D721Med (cell line): ENCODE measurements around the gene SCAF4.

ENCODE experiments used
- DNase-seq: peaks from one replicate; pipeline ENCODE4 v3.0.0; 2011; ENCODE audit warnings: low spot score; ENCODE audit not compliant: insufficient read length
- FAIRE-seq: peaks from 2 replicates; lab custom pipeline; 2011; peaks lifted over from hg19 to GRCh38; lab: Jason Lieb, UNC
- CTCF ChIP-seq: IDR thresholded peaks from 2 replicates; pipeline ENCODE4 v1.5.1; 2012; ENCODE audit warnings: mild to moderate bottlenecking, control low read depth; ENCODE audit not compliant: insufficient read depth; ENCODE audit errors: missing control alignments

Gene SCAF4

DNA sequence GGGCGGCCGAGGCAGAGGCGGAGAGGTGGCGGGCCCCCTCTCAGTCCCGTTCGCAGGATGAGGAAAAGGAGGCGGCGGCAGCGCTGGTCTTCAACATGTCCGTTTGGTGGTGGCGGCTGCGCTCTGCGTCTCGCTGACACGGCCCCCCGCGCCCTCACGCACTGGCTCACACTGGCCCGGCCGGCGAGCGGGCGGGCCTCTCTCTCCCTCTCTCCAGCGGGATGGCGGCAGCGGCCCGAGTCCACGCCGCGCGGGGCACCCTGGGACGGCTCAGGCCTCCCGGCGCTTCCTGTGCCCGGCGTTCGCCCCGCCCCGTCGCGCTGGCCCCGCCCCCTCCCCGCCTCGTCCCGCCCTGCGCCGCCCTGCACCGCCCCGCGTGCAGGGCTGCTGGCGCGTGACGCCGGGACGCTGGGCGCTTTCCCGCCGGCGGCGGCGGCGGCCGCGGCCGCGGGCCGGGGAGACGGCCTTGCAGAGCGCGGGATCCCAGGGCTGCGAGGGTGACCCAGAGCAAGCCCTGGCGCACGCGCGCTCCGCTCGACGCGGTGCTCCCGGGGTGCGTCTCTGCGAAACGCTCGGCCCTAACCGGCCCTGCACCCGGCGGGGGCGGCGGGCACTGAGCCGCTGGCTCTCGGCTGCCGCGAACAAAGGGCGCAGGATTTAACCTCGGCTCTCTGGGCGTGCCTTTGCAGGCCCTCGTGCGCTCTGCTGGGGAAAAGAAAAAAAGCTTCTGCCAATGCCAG is at the start of gene SCAF4:
Gene SCAF4 (minus strand): TSS at position 262 of the 740 bp plus-strand sequence. CDS start 426 bp downstream, outside the sequence.
- FAIRE-seq (no peak), DNase-seq (peak; percentile 84)
- no peak for TF ChIP-seq CTCF

DNA sequence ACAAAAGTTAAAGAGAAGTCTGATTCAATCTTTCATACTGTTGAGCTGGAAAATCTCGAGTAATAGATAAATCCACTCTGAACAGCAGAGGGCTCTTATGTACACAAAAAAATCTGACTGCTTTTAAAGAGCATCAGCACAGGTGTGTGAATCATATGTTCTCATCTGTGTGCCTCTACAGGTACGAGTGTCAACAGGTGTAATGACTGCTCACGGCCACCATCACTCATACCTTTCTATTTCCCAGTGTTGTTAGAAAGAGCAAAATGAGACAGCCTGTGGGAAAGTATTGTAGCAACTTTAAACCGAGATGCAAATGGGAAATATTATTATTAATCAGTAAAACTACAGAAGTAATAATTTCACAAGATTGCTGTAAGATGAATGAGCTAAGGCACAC is 49.0 kb upstream of the SCAF4 start:
- FAIRE-seq (no peak), DNase-seq (no peak)
- peak; percentile 43 for TF ChIP-seq CTCF

DNA sequence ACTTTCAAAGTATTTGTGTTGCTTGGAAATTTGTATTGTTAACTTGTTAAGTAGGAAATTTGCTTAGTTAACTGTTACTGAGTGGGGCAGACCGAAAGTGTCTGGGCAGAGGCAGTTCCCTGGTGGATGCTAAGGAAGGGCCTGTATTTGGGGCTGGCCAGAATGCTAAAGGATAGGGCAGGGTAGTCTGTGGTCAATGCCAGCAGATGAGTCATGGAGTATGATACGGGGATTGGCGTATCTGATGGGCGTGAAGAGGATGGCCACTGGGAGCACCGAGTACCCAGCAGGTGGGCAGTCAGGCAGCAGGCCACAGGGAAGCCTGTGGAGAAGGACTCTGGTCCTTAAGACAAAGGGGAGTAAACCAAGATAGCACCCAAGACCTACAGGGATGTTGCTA is 46.6 kb upstream of the SCAF4 start:
- TF ChIP-seq CTCF: no peak
- FAIRE-seq (no peak), DNase-seq (no peak)

- TF ChIP-seq CTCF: no peak
- DNase-seq: no peak
- FAIRE-seq: peak; percentile 93
These were observed 45.9 kb upstream of the SCAF4 start for GRCh38 chr21:31777857-31778256.

GRCh38 chr21:31774031-31774430 is 42.1 kb upstream of the SCAF4 start:
- TF ChIP-seq CTCF: no peak
- FAIRE-seq (no peak), DNase-seq (no peak)

DNA sequence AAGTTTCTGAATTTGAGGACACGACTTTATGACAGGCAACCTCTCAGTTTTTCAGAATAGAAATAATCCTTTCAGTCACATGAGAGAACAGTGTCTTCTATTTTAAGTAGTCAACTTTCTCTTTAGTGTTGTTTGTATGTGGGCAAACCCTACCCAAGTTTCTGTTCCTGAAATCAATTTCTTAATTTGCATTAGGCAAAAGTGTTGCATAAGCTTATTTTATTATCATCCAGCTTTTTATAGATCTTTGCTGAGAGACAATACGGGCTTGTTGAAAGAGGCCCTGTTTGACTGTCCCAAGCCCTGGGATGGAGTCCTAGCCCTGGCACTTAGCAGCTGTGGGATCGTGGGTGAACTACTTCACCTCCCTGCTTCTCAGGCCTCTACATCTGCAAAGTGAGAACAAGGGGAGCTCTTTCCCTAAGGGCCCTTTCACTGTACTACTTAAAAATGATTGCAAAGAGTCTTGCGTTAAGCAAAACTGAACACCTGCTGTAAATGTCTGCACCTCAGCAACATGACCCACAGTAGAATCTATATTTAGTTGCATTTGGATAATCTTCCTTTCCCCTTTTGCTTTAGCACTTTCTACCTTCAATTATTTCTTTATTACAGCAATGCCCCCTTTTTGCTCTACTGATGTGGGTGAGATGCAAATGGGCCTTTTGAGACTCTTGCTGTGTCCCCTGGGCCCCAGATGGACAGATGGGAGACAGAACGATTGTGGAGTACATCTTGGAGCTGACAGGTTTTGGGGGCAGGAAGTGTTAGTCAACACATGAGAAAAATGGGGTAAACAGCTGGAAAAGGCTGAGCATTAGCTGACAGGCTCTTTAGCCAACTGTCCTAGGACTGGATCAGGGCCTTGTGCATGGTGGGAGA is 41.0 kb upstream of the SCAF4 start:
- FAIRE-seq (no peak), DNase-seq (no peak)
- no peak for TF ChIP-seq CTCF

- DNase-seq: no peak
- no peak for FAIRE-seq
- no peak for TF ChIP-seq CTCF
These were observed 39.8 kb upstream of the SCAF4 start for GRCh38 chr21:31771685-31772084.
